ENCODE data around the gene TMEM239. TPM values are rescaled to one million over a fixed set of nuclear protein-coding genes. Genes with fewer than 3 reads are reported as not detected.

TMEM239 gene
- total RNA-seq, 1 experiment from 2014 or later, result not detected

GRCh38 chr20:2840967-2841531, 24.9 kb downstream of the TMEM239 start:
- no peaks in the 10 kb centered on the region for H3K9me3 ChIP-seq (replicated peaks)
- peak; percentile 81 to 85 for DNase-seq
- H3K4me1 ChIP-seq, result no peaks in the 10 kb centered on the region; the same call in 1 of the 2 replicates
- H3K27ac ChIP-seq, result peak overlapping the region; percentile 43
- no peaks in the 10 kb centered on the region for H3K27me3 ChIP-seq
- peak overlapping the region; percentile 100 for H3K4me3 ChIP-seq
- no peaks in the 10 kb centered on the region for H3K36me3 ChIP-seq

DNA sequence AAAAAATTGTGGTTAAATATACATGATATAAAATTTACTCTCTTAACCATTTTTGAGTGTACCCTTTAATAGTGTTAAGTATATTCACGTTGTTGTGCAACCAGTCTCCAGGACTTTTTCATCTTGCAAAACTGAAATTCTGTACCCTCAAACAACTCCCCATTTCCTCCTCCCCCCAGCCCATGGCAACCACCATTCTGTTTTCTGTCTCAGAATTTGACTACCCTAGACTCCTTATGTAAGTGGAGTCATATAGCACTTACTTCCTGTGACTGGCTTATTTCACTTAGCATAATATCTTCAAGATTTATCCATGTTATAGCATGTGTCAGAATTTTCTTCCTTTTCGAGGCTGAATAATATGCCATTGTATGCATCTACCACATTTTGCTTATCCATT, 29.4 kb downstream of the TMEM239 start:
- Histone ChIP-seq H3K4me1 (no peaks in the 10 kb centered on the region; the same call in 1 of the 2 replicates), H3K4me3 (no peak overlapping the region), H3K27me3 (no peaks in the 10 kb centered on the region), H3K36me3 (no peaks in the 10 kb centered on the region), H3K27ac (no peak overlapping the region), H3K9me3 (replicated peaks) (no peaks in the 10 kb centered on the region)
- DNase-seq, result no peak

GRCh38 chr20:2846698-2847097, 30.5 kb downstream of the TMEM239 start:
- Histone ChIP-seq H3K27ac (no peak overlapping the region), H3K9me3 (replicated peaks) (no peaks in the 10 kb centered on the region), H3K4me1 (no peaks in the 10 kb centered on the region; the same call in 1 of the 2 replicates), H3K4me3 (no peak overlapping the region), H3K36me3 (no peaks in the 10 kb centered on the region), H3K27me3 (no peaks in the 10 kb centered on the region)
- DNase-seq, result no peak

DNA sequence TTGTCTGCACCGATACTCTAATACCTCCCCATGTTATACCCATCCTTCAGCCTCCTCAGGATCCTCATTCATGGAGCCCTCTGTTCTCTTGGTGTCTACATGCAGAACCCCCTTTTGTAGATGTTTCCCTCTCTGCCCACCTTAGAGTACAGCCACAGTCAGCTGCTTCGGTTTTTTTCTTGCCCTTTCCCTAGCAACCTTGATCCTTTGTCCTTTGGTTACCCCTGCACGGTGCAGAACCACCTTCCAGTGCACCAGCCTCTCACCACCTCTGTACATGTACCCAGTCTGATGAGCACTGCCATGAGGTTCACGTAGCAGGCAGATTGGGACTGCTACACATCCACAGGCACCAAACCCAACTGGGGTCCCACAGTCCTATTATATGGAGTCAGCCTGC, 31.6 kb downstream of the TMEM239 start:
- H3K4me3 ChIP-seq, result no peak overlapping the region
- no peak overlapping the region for H3K27ac ChIP-seq
- H3K27me3 ChIP-seq, result no peaks in the 10 kb centered on the region
- H3K36me3 ChIP-seq, result no peaks in the 10 kb centered on the region
- DNase-seq, result no peak
- H3K4me1 ChIP-seq, result no peaks in the 10 kb centered on the region
- no peaks in the 10 kb centered on the region for H3K9me3 ChIP-seq (replicated peaks)

GRCh38 chr20:2849529-2849928, 33.4 kb downstream of the TMEM239 start:
- Histone ChIP-seq H3K27me3 (no peaks in the 10 kb centered on the region), H3K9me3 (replicated peaks) (no peaks in the 10 kb centered on the region), H3K27ac (no peak overlapping the region), H3K4me3 (no peak overlapping the region), H3K36me3 (no peaks in the 10 kb centered on the region), H3K4me1 (no peaks in the 10 kb centered on the region)
- DNase-seq, result no peak

- H3K27ac ChIP-seq, result no peak overlapping the region
- H3K4me3 ChIP-seq, result no peak overlapping the region
- H3K36me3 ChIP-seq, result no peaks in the 10 kb centered on the region
- no peak for DNase-seq
- no peaks in the 10 kb centered on the region for H3K4me1 ChIP-seq
- no peaks in the 10 kb centered on the region for H3K9me3 ChIP-seq (replicated peaks)
- H3K27me3 ChIP-seq, result no peaks in the 10 kb centered on the region
Measured at GRCh38 chr20:2851086-2851485, 34.9 kb downstream of the TMEM239 start.

DNA sequence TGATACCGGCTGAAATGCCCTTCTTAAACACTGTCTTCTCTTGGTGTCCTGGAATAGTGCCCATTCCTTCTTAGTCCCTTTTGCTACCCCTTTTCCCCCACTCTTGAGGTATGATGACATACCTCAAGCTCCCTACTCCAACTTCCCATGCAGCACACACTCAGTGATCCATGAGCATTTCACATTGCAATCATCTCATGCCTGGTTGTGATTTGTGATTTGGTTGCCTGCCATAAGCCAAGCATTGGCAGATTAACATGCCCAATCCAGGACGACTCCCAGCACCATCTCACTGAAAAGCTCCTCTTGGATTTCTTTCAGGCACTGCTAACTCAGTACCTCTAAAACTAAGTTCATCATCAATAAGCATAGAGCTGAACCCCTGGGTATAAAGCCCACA, 42.4 kb downstream of the TMEM239 start:
- DNase-seq, result no peak
- H3K9me3 ChIP-seq (replicated peaks), result no peaks in the 10 kb centered on the region
- H3K4me3 ChIP-seq, result no peak overlapping the region
- H3K36me3 ChIP-seq, result no peaks in the 10 kb centered on the region
- H3K4me1 ChIP-seq, result no peaks in the 10 kb centered on the region
- H3K27me3 ChIP-seq, result no peaks in the 10 kb centered on the region
- no peak overlapping the region for H3K27ac ChIP-seq

DNA sequence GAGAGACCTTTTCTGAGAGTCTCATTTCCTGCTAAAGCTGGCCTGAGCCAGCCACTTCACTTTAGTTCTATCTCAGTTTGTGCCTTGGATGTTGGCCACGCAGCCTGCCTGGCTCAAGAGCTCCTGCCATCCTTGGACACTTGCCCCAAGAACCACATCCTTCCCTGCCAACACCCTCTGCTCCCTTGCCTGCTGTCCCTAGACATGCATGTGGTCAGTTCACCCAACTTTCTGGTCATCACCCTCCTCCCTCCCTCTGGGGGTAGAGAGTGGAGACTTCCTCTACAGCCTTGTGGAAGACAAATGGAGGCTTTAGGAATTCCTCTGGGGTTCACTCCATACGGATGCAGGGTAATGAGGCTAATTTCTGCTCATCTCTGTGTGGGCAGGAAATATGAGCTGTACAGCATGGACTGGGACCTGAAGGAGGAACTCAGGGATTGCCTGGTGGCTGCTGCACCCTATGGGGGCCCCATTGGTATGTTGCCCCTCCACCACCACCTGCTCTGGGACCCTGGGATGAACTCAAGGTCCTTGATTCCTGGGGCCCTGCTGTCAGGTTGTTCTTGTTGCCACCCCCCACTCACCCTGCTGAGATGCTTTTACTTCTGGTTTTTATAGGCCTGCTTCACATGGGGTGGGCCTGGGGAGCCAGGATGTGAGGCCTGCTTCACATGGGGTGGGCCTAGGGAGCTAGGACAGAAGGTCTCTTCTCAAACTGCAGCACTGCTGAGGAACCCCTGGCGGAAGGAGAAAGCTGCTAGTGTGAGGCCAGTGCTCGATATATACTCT, 43.4 kb downstream of the TMEM239 start:
- no peaks in the 10 kb centered on the region for H3K27me3 ChIP-seq
- no peak overlapping the region for H3K27ac ChIP-seq
- H3K9me3 ChIP-seq (replicated peaks), result no peaks in the 10 kb centered on the region
- no peak for DNase-seq
- H3K36me3 ChIP-seq, result no peaks in the 10 kb centered on the region
- H3K4me1 ChIP-seq, result no peaks in the 10 kb centered on the region
- no peak overlapping the region for H3K4me3 ChIP-seq

DNA sequence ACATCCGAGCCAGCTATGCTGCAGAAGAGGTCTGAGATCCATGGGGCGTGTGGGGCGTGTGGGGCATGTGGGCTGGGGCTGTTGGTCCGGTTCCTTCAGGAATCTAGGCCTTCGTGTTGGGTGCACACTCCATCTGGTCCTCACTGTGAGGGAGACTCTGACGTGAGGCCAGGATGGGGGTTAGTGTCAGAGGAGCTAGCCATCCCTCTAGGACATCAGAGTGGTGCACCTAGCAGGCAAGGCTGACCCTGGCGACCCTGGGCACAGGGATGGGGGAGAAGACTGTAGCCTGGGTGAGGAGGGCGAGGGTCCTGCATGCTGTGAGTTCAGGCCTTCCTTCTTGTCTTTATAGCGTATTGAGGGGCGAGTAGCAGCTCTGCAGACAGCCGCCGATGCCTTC, 48.5 kb downstream of the TMEM239 start:
- no peaks in the 10 kb centered on the region for H3K9me3 ChIP-seq (replicated peaks)
- H3K36me3 ChIP-seq, result no peaks in the 10 kb centered on the region

DNA sequence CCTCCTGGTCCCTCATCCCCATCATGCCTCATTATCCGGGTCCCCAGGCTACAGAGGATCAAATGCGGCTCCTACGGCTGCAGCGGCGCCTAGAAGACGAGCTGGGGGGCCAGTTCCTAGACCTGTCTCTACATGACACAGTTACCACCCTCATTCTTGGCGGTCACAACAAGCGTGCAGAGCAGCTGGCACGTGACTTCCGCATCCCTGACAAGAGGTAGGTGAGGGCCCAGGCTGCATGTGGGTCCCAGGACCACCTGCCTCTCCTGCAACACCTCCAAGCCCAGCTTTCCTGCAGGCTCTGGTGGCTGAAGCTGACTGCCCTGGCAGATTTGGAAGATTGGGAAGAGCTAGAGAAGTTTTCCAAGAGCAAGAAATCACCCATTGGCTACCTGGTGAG, 48.9 kb downstream of the TMEM239 start:
- Histone ChIP-seq H3K36me3 (no peaks in the 10 kb centered on the region), H3K4me1 (peaks cover under 1% of the 10 kb centered on the region; the same call in 1 of the 2 replicates), H3K9me3 (replicated peaks) (no peaks in the 10 kb centered on the region), H3K27me3 (no peaks in the 10 kb centered on the region), H3K4me3 (no peak overlapping the region), H3K27ac (no peak overlapping the region)
- no peak for DNase-seq

More for the DNA sequence above, 48.5 kb downstream of the TMEM239 start:
- no peak overlapping the region for H3K27ac ChIP-seq
- H3K4me1 ChIP-seq, result no peaks in the 10 kb centered on the region
- no peaks in the 10 kb centered on the region for H3K27me3 ChIP-seq
- DNase-seq, result no peak
- H3K4me3 ChIP-seq, result no peak overlapping the region

- Histone ChIP-seq H3K27me3 (no peaks in the 10 kb centered on the region), H3K27ac (no peak overlapping the region), H3K36me3 (no peaks in the 10 kb centered on the region), H3K4me1 (peaks cover 6% of the 10 kb centered on the region), H3K4me3 (no peak overlapping the region), H3K9me3 (replicated peaks) (no peaks in the 10 kb centered on the region)
- DNase-seq, result no peak
Measured at GRCh38 chr20:2865630-2866029, 49.5 kb downstream of the TMEM239 start.

GRCh38 chr20:2866236-2866635, 50.1 kb downstream of the TMEM239 start:
- no peaks in the 10 kb centered on the region for H3K36me3 ChIP-seq

DNA sequence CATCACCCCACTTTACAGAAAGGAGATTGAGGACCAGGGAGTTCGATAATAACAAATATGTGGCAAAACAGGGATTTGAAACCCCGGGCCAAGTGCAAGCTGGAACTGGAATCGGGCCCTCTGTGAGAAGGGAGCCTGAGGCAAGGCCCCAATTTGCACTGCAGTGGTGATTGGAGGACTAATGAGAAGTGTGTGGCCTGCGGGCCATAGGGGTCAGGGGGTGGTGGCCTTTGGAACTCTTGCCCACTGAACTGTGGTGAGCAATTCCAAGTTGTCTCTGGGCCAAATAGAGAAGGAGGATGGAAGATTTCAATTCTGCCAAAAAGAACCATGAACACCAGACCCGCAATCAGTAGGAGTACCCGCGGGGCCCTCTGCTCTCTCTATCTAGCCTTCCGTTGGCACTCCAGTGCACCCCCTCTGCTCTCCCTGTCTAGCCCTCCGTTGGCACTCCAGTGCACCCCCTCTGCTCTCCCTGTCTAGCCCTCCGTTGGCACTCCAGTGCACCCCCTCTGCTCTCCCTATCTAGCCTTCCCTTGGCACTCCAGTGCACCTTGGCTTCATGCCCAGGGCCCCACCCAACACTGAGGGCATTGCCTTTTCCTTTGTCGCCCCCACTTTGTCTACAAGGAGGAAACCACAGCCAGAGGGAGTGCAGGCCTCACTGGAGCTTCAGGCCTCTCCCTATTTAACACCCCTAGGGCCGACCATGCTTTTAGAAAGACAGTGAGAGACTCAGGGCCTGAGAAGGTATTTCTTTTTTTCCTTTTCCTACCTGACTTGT, 51.1 kb downstream of the TMEM239 start:
- DNase-seq, result no peak
- Histone ChIP-seq H3K9me3 (replicated peaks) (no peaks in the 10 kb centered on the region), H3K4me3 (no peak overlapping the region), H3K27me3 (no peaks in the 10 kb centered on the region), H3K27ac (no peak overlapping the region), H3K4me1 (peaks cover 10% of the 10 kb centered on the region), H3K36me3 (no peaks in the 10 kb centered on the region)

More at GRCh38 chr20:2866236-2866635, 50.1 kb downstream of the TMEM239 start:
- H3K4me3 ChIP-seq, result no peak overlapping the region
- H3K27me3 ChIP-seq, result no peaks in the 10 kb centered on the region
- H3K9me3 ChIP-seq (replicated peaks), result no peaks in the 10 kb centered on the region
- no peak for DNase-seq
- H3K27ac ChIP-seq, result no peak overlapping the region
- H3K4me1 ChIP-seq, result peaks cover 10% of the 10 kb centered on the region
